IMR-90 (cell line): ENCODE measurements around the gene CSH2. TPM values are rescaled to one million over a fixed set of nuclear protein-coding genes. Genes with fewer than 3 reads are reported as not detected.
"Not testable (repeated sequence)": the region's sequence is repeated elsewhere in the genome, so short reads cannot be mapped to it uniquely, and the experiment has no call there.

ENCODE experiments used
- ATAC-seq: fragments of 200-7000 bp; cut with Tn5 transposase; 2 replicates; pipeline ENCODE4 v1.9.1; 2020; ENCODE audit warnings: low read depth, mild to moderate bottlenecking, moderate library complexity
- BruUV-seq: library from RNA; stranded (reverse); fragments of 400-500 nt; replicated peaks from 2 replicates; lab custom pipeline; 2021; lab: Mats Ljungman, UMichigan
- CTCF ChIA-PET: fragments of 300-600 bp; formaldehyde crosslinking; extraction: SDS; loops from one replicate; lab custom pipeline; 2021; ENCODE audit warnings: antibody characterized with exemption; lab: Yijun Ruan, JAX
- POLR2A ChIA-PET: fragments of 300-600 bp; sonication (Branson Sonifier 250); formaldehyde crosslinking; loops from one replicate; lab custom pipeline; 2022; ENCODE audit warnings: antibody characterized with exemption; ENCODE audit not compliant: unreplicated experiment; lab: Charles Lee
- DNase-seq: peaks from one replicate; pipeline ENCODE4 v3.0.0; 2013
- H2AFZ ChIP-seq: replicated peaks from 2 replicates; pipeline ENCODE3; 2013; ENCODE audit warnings: low read length, mild to moderate bottlenecking; ENCODE audit not compliant: poor library complexity
- H2AK5ac ChIP-seq: 2 replicates; pipeline ENCODE4 v1.6.1; 2013; ENCODE audit warnings: low read depth, low read length, inconsistent platforms
- H2AK9ac ChIP-seq: replicated peaks from 2 replicates; pipeline ENCODE3; 2013; ENCODE audit warnings: mild to moderate bottlenecking, low read depth, low read length, moderate library complexity; ENCODE audit not compliant: poor library complexity
- H2BK120ac ChIP-seq: 2 replicates; pipeline ENCODE4 v1.6.1; 2013; ENCODE audit warnings: low read depth, low read length, inconsistent platforms
- H2BK15ac ChIP-seq: 3 replicates; pipeline ENCODE4 v1.6.1; 2013; ENCODE audit warnings: low read depth, low read length, inconsistent platforms
- H2BK20ac ChIP-seq: 2 replicates; pipeline ENCODE4 v1.6.1; 2013; ENCODE audit warnings: low read depth, mild to moderate bottlenecking, inconsistent platforms, low read length, moderate library complexity
- H2BK5ac ChIP-seq: 2 replicates; pipeline ENCODE4 v1.6.1; 2013; ENCODE audit warnings: mild to moderate bottlenecking, low read depth, low read length, inconsistent platforms; ENCODE audit not compliant: poor library complexity, severe bottlenecking
- H3K14ac ChIP-seq: replicated peaks from 2 replicates; pipeline ENCODE4 v1.6.1; 2013; ENCODE audit warnings: low read depth, low read length, inconsistent platforms
- H3K18ac ChIP-seq: 2 replicates; pipeline ENCODE4 v1.6.1; 2013; ENCODE audit warnings: low read depth, low read length, control low read depth
- H3K23ac ChIP-seq: 2 replicates; pipeline ENCODE4 v1.6.1; 2013; ENCODE audit warnings: low read depth, low read length, inconsistent platforms
- H3K27ac ChIP-seq: 2 replicates; pipeline ENCODE4 v1.5.1; 2013; ENCODE audit warnings: mild to moderate bottlenecking, control low read depth, low read length; ENCODE audit not compliant: insufficient read depth
- H3K27me3 ChIP-seq: 2 replicates; pipeline ENCODE4 v1.6.1; 2013; ENCODE audit warnings: low read length; ENCODE audit not compliant: control insufficient read depth, insufficient read depth
- H3K36me3 ChIP-seq: 2 replicates; pipeline ENCODE4 v1.6.1; 2013; ENCODE audit warnings: low read length, mixed read lengths; ENCODE audit not compliant: control insufficient read depth, insufficient read depth
- H3K4ac ChIP-seq: 2 replicates; pipeline ENCODE4 v1.6.1; 2013; ENCODE audit warnings: low read depth, low read length, inconsistent platforms
- H3K4me1 ChIP-seq: 2 replicates; pipeline ENCODE4 v1.6.1; 2013; ENCODE audit warnings: low read length, mixed read lengths; ENCODE audit not compliant: control insufficient read depth, insufficient read depth
- H3K4me2 ChIP-seq: 2 replicates; pipeline ENCODE4 v1.6.1; 2013; ENCODE audit warnings: low read depth, mild to moderate bottlenecking, control low read depth, low read length, moderate library complexity
- H3K4me3 ChIP-seq: 2 replicates; pipeline ENCODE4 v1.5.1; 2013; ENCODE audit warnings: low read depth, mild to moderate bottlenecking, control low read depth, low read length, moderate library complexity; ENCODE audit not compliant: insufficient read depth
- H3K56ac ChIP-seq: 2 replicates; pipeline ENCODE4 v1.6.1; 2013; ENCODE audit warnings: low read length, inconsistent platforms; ENCODE audit not compliant: insufficient read depth; ENCODE audit errors: extremely low read depth
- H3K79me1 ChIP-seq, 2 experiments: 2 replicates each; pipeline ENCODE4 v1.6.1; 2013; ENCODE audit warnings: low read length in 2 of 2, inconsistent platforms in 1 of 2, low read depth in 1 of 2
- H3K9ac ChIP-seq: 2 replicates; pipeline ENCODE4 v1.6.1; 2013; ENCODE audit warnings: low read depth, low read length, control low read depth
- H3K9me1 ChIP-seq: 2 replicates; pipeline ENCODE4 v1.6.1; 2013; ENCODE audit warnings: low read length, inconsistent platforms; ENCODE audit not compliant: insufficient read depth
- H3K9me3 ChIP-seq: 2 replicates; pipeline ENCODE4 v1.6.1; 2013; ENCODE audit warnings: low read length; ENCODE audit not compliant: control insufficient read depth, insufficient read depth
- H4K20me1 ChIP-seq: 2 replicates; pipeline ENCODE4 v1.6.1; 2013; ENCODE audit warnings: low read length, inconsistent platforms; ENCODE audit not compliant: insufficient read depth
- H4K5ac ChIP-seq: 2 replicates; pipeline ENCODE4 v1.6.1; 2013; ENCODE audit warnings: mild to moderate bottlenecking, low read depth, low read length, control low read depth
- H4K8ac ChIP-seq, 2 experiments: 2 replicates each; pipeline ENCODE4 v1.6.1; 2013; ENCODE audit warnings: low read depth in 2 of 2, low read length in 2 of 2, control low read depth in 1 of 2, inconsistent platforms in 1 of 2
- H4K91ac ChIP-seq: 2 replicates; pipeline ENCODE4 v1.6.1; 2013; ENCODE audit warnings: low read depth, low read length, inconsistent platforms; ENCODE audit not compliant: insufficient read depth
- WGBS, 2 experiments: methylation state at CpG; one replicate each; pipeline versions ENCODE4 v1.1.5 to v1.1.7; 2013; ENCODE audit warnings: missing lambda C conversion rate in 2 of 2; ENCODE audit not compliant: insufficient read length in 1 of 2; ENCODE audit errors: extremely low coverage in 2 of 2; 5-methylcytosine and 5-hydroxymethylcytosine counted together
- dilution Hi-C: fragments of 300-500 bp; cut with HindIII; formaldehyde crosslinking; loops from one replicate; pipeline ENCODE4 v1.14.3; 2018; ENCODE audit warnings: low sequenced_read_pairs; ENCODE audit not compliant: unreplicated experiment
- in situ Hi-C: fragments of 300-500 bp; cut with MboI; formaldehyde crosslinking; loops from 3 replicates; pipeline ENCODE4 v1.14.3; 2019; ENCODE audit warnings: low sequenced_read_pairs, inconsistent platforms, mixed read lengths
- intact Hi-C: fragments of 100-400 bp; cut with micrococcal nuclease; formaldehyde crosslinking; loops from 2 replicates; pipeline ENCODE4 v1.10.0; 2022
- polyA plus RNA-seq, 3 experiments: library from polyadenylated mRNA; depleted of rRNA; stranded (reverse); fragments of >200 nt; gene quantifications; 2 replicates each; pipeline ENCODE4 v1.2.3, GENCODE V29; 2012; ENCODE audit warnings: low replicate concordance in 1 of 3
- total RNA-seq: library from RNA; depleted of rRNA; stranded (reverse); fragments of >200 nt; gene quantifications from 2 replicates; pipeline ENCODE4 v1.2.3, GENCODE V29; 2012

CSH2 gene
- total and polyA plus RNA-seq, 2 of the 4 experiments (the other 2 are of a cell fraction), result not detected

DNA sequence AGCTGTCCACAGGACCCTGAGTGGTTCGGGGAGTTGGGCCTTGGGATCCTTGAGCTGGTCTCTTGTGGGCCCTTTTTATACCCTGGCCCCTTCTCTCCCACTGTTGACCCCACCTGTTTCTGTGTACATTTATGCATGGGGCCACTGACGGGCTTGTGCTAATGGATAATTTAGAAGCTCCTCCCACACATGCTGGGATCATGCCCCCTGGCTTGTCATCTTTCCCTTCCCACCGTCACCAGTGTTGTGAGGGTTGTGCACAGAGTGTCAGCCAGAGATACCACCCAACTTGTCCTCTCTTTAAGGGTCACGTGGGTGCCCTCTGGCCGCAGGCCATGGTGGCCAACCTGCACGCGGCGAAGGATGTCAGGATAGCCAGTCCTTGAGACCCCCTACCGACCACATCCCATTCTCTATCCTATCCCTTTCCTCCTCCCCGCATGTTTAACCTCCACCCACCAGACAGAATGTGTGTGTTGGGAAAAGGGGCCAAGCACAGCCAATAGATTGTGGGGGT, 45.4 kb upstream of the CSH2 start, which contains the start of gene GH1:
GH1 (minus strand) TSS at position 51 of the 517 bp plus-strand sequence. CDS start 63 bp downstream, outside the sequence.
- H2BK20ac ChIP-seq, H3K4me1 ChIP-seq, H2AK5ac ChIP-seq, H3K4ac ChIP-seq, H3K9me3 ChIP-seq, H4K20me1 ChIP-seq, H3K9ac ChIP-seq, H3K4me2 ChIP-seq, H4K5ac ChIP-seq, H3K56ac ChIP-seq, H3K79me1 ChIP-seq, H3K27ac ChIP-seq, H3K18ac ChIP-seq, H3K36me3 ChIP-seq, H3K4me3 ChIP-seq, H2BK15ac ChIP-seq, dilution Hi-C loops, H4K91ac ChIP-seq, DNase-seq, H2AK9ac ChIP-seq, H3K14ac ChIP-seq, BruUV-seq, H2BK5ac ChIP-seq, POLR2A ChIA-PET, H3K9me1 ChIP-seq, H3K23ac ChIP-seq, ATAC-seq, H4K8ac ChIP-seq, H2BK120ac ChIP-seq: not testable (repeated sequence)
- peaks cover 29% of the 10 kb centered on the region for H3K27me3 ChIP-seq
- peak within 1 kb of the TSS; percentile 2 for H2AFZ ChIP-seq
- WGBS, 2 experiments, result no CpG with 5 or more reads among the region's 10 CpGs
- in situ Hi-C loops (loop anchor here (5.0 to 10.0 kb wide), 3 partner anchors 106 to 366 kb away; partner anchors contain the start of genes ERN1 and ICAM2), intact Hi-C loops (loop anchor here (1.0 to 10.0 kb wide), 5 partner anchors 27 to 366 kb away; no protein-coding TSS in a partner anchor)
- CTCF ChIA-PET, result interaction anchor here (0.7 to 2.7 kb wide), 10 partner anchors 10 to 215 kb away, joined by 3 to 21 read pairs (median 5); partner anchors contain the start of gene ICAM2
